NCI-H1930 (cell line): ENCODE data around the gene HMGN2.

Source experiments
- DNase-seq, 2 experiments: peaks; one replicate each; lab custom pipeline; 2025; lab: John Stamatoyannopoulos, UW

The HMGN2 gene

DNA sequence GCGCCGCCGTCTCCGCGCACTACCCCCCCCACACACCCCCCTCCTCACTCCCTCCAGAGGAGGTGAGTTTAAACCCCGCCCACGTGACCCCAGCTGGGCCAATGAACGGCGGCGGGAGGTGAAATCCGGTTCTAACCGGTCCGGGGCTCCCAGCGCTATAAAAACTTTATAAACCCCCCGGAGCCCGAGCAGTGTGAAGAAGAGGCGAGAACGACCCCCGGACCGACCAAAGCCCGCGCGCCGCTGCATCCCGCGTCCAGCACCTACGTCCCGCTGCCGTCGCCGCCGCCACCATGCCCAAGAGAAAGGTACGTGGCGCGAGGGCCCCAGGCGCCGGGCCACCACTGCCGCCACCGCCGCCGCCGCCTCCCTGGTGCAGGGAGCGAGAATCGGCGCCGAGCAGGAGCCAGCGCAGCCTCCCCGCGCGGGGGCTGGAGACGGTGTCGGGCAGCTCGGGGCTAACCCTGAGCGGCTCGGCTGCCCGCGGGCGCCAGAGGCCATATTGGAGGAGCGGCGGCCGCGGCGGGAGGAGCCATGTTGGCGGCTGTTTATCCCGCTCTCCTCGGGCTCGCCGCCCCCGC, at the start of gene HMGN2:
HMGN2 (plus strand) TSS at position 121 of the 581 bp plus-strand sequence; CDS start at position 294, 173 bp downstream.
- DNase-seq, result peak; percentile 90 to 94

DNA sequence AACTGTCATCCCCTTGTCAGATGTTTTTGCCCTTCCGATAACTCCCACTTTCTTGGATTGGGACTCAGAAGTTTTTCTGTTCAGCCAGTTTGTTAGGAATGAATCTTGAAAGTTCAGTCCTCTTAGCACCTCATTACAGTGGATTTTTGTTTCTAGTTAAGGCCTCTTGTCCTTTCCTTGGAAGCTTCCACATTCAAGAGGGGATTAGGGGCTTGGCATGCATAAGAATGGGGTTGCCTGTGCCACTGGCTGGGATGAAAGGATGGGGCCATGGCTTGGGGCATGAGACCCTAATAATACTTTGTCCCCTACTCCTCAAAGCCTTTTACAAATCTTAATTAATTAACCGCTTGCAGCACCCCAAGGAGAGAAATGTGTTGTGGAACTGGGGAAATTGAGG, 42.5 kb upstream of the HMGN2 start:
- DNase-seq, result no peak

DNA sequence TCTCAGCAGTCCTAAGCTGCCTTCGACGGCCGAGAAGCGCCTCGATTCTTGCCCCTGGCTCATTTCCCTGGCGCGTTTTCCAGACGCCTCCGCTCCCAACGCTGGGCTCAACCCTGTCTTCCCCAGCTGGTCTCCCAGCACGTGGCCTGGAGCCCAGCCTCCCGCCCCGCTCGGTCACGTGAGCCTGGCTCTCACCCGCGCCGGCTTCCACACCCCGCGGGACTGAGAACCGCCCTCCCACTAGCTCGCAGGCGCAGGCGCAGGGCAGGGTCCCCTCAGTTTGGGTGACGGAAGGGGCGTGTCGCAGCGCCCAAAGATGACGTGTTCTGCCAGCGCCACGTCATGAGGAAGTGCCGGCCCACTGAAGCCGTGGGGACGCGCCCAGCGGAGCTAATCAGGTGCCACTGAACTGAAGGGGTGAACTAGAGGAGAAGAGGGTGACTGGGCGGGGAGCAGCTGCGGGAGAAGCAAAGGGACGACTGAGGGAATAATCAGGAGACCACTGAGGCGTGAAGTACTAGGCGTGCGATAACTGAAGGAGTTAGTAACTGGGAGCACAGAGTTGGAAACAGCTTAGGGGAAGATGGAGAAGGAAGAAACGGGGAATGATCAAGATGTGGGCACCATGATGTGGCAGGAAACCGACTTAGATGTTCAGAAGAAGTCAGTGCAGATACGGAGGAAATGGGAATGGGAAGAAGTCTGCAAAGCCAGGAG, 40.1 kb upstream of the HMGN2 start, which contains the start of gene DHDDS:
DHDDS (plus strand) TSS at position 343 of the 717 bp plus-strand sequence. CDS start 625 bp downstream, outside the sequence.
- DNase-seq, result peak; percentile 96 to 97

DNA sequence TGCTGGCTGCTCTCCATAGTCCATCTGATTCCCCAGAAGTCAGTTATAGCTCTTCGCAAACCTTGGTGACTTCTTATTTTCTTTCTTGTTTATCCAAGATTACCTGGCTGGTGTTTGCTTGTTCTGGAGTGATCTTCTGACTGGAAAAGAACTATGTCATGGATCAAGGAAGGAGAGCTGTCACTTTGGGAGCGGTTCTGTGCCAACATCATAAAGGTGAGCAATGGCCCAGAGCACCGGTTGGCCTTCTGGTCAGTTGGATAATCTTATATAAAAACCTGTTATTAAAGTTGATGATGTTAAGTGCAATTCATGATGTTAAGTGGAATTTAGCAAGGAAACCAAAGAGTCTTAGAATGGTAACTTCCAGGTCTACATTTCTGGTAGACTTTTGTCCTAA, 39.4 kb upstream of the HMGN2 start:
- DNase-seq, result no peak

DNA sequence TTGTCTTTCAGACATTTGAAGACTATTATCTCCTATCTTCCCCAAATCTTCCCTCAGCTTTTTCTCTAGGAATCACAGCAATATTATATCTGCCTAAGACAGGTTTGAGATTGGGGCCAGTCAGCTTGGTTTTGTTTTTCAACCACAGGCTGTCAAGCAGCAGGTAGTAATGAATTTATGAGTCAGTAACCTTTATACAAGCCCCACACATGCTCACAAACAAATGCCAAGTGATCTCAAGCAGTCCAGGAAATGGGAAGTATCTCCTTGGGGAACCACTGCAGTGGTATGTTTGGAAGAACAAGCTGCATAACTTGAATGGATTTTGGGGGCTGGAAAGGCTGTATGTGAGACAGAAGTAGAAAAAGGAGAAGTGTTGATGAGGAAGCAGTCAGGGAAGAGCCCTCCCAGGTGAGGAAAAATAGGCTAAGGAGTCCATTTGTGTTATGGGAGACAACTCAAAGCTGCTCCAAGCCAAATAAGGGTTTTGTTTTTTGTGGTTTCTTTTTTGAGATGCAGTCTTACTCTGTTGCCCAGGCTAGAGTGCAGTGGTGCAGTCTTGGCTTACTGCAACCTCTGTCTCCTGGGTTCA, 38.0 kb upstream of the HMGN2 start:
- DNase-seq, result no peak

DNA sequence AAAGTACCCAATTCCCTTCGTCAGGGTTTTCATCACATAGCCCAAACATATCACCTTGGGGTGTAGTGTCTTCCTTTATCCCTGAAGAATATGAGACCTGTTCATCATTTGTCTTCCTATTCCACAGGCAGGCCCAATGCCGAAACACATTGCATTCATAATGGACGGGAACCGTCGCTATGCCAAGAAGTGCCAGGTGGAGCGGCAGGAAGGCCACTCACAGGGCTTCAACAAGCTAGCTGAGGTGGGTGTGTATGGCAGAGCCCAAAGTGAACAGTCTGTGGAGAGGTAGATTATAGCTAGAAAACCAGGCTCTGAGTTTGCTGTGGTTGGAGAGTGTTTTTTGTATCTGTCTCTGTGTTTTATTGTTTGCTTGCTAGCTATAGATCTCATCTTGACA, 34.2 kb upstream of the HMGN2 start:
- DNase-seq, result no peak

DNA sequence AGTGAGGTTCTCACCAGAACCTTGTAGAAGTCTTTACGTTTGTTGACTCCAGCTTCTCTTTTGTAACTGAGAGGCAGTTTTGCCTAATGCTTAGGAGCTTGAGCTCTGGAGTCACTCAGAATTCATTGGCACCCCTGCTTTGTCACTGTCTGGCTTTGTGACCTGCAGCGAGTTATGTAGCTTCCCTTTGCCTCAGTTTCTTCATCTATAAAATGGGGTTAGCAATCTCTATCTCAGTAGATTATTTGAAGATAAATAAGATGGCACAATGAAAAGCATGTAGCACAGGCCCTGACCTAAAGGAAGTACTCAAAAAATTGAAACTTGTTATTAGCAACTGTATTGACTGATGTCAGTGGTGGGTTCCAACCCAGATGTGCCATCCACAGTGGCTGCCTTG, 32.0 kb upstream of the HMGN2 start:
- DNase-seq, result no peak

DNA sequence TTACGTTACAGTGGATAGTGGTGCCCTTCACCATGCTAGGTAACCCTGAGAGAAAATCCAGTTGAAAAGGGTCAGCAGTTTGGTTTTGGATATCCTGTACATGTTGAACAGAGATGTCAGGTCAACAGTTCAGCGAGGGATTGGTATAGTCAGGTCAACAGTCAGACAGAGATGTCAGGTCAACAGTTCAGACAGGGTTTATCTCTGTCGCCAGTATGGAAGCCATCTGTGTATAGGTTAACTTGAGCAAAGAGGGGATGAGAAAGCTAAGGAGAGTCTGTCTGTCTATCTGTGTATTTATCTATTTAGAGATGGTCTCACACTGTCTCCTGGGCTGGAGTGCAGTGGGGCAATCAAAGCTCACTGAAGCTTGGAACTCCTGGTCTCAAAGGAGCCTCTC, 22.4 kb upstream of the HMGN2 start:
- DNase-seq, result no peak

DNA sequence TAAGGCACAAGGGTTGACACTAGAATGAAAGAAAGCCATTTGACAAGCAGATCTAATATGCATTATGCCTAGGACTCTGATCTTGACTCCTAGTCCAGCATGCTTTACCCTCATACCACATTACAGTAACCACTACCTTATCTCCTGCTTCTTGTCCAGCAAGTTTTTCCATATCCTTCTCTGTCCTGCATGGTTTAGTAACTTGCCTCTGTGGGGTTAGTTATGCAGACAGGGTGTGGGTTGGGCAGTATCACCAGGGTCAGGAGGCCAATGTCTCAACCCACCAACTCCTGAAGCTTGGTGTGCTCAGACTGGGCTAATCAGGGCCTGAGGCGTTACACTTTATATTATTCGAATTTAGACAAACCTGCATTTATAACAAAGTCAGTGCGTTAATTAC, 21.3 kb upstream of the HMGN2 start:
- no peak for DNase-seq

DNA sequence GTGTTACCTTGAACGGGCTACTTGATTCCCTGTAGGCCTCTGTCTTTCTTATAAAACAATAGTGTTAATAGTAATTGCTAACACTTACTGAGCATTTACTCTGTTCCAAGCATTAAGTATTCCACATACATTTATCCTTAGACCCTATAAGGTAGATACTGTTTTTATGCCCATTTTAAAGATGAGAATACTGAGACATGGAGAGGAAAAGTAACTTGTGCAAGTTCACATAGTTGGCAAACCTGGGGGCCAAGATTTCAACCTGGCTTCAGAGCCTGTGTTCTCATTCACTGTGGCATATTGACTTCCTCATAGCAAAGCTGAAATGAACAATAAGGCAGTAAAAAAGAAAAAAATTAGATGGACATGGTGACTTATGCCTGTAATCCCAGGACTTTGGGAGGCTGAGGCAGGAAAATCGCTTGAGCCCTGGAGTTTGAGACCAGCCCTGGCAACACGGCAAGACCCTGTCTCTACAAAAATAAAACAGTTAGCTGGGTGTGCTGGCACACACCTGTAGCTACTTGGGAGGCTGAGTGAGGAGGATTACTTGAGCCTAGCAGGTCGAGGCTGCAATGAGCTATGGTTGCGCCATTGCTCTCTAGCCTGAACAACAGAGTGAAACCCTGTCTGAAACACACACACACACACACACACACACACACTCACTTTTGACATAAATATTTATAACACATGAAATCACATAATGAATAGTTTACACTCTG, 19.6 kb upstream of the HMGN2 start:
- no peak for DNase-seq

DNA sequence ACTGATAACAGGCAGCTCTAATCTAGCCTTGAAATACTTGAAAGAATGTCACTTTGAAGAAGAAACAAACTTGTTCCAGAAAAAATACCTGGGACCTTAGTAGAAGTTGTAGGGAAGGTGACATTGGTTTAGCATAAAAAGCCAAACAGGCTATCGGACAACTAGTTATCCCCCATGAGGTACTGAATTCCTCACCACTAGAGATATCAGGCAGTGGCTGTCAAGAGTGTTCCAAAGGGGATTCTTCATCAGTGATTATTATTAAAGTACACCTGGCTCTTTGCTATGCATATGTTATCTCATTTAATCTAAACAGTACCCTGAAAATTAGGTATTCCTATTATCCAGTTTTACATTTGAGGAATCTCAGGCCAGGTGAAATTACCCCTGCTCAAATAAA, 13.1 kb upstream of the HMGN2 start:
- no peak for DNase-seq

DNA sequence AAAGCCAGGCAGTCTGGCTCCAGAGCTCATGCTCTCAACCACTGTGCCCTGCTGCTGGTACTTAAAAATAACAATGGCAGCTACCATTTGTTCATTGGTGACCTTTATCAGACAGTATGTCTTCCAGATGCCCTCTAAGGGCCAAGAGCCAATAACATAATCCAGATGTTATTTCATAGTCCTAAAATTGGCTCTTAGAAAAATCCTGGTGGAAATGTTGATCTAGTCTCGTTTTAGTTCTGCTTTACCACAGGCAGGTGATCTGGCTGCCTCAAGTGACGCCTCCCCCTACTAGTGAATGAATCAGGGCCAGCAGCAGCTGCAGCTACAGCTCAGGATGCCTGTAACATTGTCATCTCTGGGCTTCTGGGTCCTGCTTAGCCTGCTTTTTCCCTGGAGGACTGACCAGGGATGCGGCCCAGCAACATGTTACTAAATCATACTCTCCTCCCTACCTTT, 12.6 kb upstream of the HMGN2 start:
- no peak for DNase-seq

DNA sequence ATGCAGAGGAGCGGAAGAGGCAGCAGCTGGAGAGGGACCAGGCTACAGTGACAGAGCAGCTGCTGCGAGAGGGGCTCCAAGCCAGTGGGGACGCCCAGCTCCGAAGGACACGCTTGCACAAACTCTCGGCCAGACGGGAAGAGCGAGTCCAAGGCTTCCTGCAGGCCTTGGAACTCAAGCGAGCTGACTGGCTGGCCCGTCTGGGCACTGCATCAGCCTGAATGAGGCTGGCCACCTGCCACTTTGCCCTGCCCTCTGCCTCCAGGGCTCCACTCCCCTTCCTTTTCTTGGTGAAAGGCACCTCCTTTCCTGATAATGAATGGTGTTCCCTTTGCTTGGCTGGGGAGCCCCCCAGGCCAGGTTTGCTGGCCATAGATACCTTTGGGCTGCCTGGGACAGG, 3.3 kb upstream of the HMGN2 start:
- no peak for DNase-seq

DNA sequence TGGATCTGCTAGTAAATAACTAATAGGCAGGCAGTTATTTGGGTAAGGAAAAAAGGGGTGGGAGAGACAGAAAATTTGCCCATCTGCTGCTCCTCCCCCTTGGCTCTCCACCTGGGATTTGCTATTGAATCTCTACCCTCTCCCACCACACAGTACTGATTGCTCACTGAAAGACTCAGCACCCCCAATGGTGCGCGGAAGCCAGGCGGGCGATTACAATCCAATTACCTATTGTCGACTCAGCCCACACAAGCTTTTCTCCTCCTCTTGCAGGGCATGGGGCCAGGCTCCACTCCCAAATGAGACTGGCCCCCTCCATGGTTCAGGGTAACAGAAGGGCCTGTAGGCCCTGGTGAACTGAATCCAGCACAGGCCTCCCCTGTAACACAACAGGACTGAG, 2.7 kb upstream of the HMGN2 start:
- DNase-seq, result peak; percentile 25 to 35

DNA sequence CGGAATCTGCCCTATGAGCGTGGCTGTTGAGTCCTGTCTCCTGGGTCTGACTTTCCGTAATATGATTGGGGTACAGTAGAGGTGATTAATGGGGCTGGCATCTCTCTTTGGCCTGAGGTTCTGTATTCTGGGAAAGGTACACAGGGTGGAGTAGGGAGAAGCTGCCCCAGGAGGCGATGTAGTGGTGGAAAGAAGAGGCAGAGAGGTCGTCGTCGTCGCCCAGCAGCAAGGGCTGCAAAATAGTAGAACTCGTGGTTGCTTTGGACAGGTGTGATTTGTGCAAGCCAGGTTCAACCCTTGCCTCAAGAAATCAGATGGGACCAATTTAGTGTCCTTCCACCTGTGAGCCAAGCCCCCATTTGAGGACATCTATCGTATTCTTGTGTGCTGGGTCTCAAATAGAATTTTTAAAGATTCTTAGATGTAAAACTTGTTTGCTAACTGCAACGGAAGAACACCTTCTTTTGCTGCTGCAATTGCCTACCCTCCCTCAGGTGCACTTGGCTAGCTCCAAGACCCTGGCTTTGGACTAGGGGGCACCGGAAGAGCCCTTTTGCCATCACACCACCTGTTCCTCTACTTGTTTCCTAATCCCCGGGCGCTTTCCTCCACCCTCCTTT, 1.3 kb upstream of the HMGN2 start:
- no peak for DNase-seq

DNA sequence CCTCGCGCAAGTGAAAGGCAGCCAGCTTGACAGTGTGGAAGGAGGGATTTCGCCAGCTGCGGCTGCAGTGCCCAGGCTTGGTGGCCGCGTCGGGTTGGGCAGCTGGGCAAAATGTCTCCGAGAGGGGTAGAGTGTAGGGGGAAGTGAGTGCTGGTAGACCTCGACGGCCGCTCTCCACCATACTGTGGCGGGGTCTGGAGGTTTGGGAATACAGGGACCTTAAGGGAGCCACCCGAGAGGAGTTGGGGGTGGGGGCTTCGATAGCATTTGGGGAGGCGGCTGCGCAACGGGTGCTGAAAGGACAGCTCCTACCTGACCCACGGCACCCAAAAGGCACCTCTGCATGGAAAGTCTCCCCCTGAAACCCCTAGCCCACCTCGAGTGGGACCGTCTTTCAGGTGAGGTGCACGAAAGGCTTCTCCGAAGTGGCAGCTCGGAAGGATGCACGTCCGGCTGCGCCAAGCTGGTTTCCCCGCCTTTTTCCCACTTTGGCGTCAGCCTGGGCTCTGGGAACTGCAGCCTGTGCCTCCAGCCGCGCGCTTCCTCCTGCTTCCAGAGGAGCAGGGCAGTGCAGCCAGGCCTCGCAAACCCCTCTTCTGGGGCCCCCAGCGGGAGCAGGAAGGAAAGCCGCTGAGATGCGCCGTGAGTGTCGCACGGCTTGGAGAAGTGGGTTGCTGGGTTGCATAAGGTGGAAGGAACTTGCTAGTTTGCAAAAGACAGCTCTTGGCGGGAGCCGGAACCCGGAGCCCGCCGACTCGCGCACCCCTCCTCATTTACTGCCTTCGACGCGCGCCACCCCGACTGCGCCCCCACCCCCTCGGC, 531 bp upstream of the HMGN2 start:
- peak; percentile 63 to 86 for DNase-seq

DNA sequence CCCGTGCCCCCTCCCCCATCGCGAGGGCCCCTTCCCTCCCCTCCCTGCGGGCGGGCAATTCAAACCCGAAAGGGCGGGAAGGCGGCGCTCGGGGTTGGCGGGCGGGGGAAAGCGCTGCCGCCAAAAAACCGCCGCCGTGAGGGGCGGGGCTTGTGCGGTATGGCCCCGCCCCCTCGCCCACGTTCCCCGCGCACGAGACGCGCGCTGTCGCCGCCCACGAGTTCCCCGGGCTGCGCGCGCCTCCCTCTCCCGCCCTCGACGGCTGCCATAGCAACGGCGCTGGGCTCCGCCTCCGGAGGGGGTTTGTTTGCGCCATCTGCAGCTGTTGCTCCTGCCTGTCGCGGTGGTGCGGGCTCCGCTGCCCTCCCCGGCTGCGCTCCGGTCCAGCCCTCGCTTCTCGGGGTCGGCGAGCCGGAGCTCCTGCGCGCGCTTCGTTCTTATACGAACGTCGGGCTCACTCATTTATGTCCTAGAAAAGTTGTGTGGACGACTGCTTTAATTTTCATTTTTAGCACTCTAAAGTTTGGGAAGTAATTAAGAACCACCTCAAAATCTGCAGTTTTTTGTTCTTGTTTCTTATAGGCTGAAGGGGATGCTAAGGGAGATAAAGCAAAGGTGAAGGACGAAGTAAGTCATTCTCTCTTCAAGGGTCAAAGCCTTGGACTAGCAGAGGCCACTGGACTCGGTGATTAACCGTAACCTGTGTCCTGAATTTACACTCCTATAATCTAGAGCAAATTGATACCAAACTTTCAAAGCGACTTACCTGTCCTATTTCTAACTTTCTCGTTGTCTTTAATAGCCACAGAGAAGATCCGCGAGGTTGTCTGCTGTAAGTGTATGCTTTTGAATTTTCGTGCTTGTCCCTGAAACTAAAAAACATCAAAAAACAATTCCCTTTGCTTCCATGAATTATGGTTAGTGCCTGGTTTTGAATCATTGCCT, 933 bp downstream of the HMGN2 start:
- peak; percentile 87 to 96 for DNase-seq

DNA sequence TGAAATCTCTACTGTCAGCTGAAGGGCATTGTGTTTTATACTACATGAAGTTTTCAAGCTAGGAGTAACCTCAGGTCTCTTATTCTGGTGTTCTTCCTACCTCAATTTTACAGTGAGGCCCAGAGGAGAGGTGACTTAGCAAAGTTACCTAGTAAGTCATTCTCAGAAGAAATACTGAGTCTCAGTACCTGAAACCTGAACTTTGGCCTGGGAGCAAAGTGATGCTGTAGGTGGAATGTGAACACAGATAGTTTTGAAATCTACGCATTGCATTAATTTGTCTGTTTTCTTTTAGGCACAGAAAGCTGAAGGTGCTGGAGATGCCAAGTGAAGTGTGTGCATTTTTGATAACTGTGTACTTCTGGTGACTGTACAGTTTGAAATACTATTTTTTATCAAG, 2.6 kb downstream of the HMGN2 start:
- no peak for DNase-seq

DNA sequence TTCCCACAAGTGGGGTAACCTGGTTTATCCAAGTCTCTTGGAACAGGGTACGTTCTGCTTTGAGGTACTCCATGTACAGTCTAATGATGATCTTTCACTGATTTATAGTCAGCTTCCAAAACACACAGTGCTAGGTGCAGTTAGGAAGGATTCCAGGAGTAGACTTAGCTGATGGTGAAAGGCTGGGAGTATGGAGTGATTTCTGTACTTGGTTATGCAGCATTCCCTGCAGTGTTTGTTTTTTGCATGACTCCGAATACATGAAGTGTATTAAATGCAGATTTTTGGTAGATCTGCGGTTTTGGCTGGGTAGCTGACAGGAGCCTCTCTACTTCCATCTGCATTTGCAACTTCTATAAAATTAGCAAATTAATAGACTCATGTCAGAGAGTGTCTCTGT, 3.7 kb downstream of the HMGN2 start:
- no peak for DNase-seq

DNA sequence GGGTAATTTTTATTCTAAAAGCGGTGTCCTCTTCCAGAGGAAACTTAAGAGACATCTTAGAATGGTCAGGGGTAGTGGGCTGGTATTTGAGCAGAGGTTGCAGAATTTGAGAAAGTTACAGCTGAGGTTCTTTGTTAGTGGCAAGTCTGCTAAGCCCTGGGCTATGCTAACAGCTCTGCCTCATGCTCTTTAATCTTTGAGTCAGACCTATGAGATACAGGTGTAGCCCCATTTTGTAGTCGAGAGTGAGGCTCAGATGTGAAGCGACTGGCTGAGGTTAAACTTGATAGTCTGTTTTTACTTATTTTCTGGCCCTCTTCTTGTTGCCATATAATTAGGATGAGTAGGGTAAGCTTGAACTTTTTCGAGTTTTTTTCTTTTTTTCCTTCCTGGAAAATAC, 4.7 kb downstream of the HMGN2 start:
- DNase-seq, result no peak
